Measurements from ENCODE around the gene FAM120A.

FAM120A gene

GRCh38 chr9:93574900-93575795 is 123.7 kb downstream of the FAM120A start:
- Histone ChIP-seq H3K79me2 (ENCODE audit: insufficient read depth, low read depth) (peaks cover 19% of the 10 kb centered on the region; the same call in 1 of the 2 replicates), H3K4me1 (ENCODE audit: low read depth, poor library complexity, severe bottlenecking) (peaks cover 5% of the 10 kb centered on the region), H3K9ac (peak overlapping the region; percentile 83), H3K4me2 (peak overlapping the region; percentile 80), H2AFZ (ENCODE audit: low read depth) (peak overlapping the region; percentile 75), H4K20me1 (ENCODE audit: insufficient read depth) (no peaks in the 10 kb centered on the region), H3K27ac (peak overlapping the region; percentile 27; the same call in 1 of the 2 replicates), H3K27me3 (ENCODE audit: insufficient read depth, low read depth) (no peaks in the 10 kb centered on the region), H3K36me3 (ENCODE audit: insufficient read depth) (no peaks in the 10 kb centered on the region), H3K4me3 (IDR thresholded peaks at IDR 0.05; ENCODE audit: insufficient read depth, low read depth, low read length) (no peak overlapping the region)
- TF ChIP-seq CTCF (conservative IDR thresholded peaks at IDR 0.05; ENCODE audit: low read depth, low read length), result no peak

GRCh38 chr9:93575796-93576257 is 124.3 kb downstream of the FAM120A start:
- Histone ChIP-seq H3K4me1 (ENCODE audit: low read depth, poor library complexity, severe bottlenecking) (peaks cover 5% of the 10 kb centered on the region), H2AFZ (ENCODE audit: low read depth) (peak overlapping the region; percentile 75), H3K79me2 (ENCODE audit: insufficient read depth, low read depth) (peaks cover 19% of the 10 kb centered on the region; the same call in 1 of the 2 replicates)

GRCh38 chr9:93576258-93577077 is 125.0 kb downstream of the FAM120A start, which contains the start of gene PHF2:
PHF2 (plus strand) TSS chr9:93576584; CDS start chr9:93576774, 190 bp downstream.
- no peak for TF ChIP-seq CTCF (conservative IDR thresholded peaks at IDR 0.05; ENCODE audit: low read depth, low read length)
- Histone ChIP-seq H3K9ac (peak within 1 kb of the TSS; percentile 83), H2AFZ (ENCODE audit: low read depth) (peak within 1 kb of the TSS; percentile 75), H3K4me1 (ENCODE audit: low read depth, poor library complexity, severe bottlenecking) (peaks cover 5% of the 10 kb centered on the region), H3K79me2 (ENCODE audit: insufficient read depth, low read depth) (peaks cover 19% of the 10 kb centered on the region; the same call in 1 of the 2 replicates), H3K27ac (peak within 1 kb of the TSS; percentile 27; the same call in 1 of the 2 replicates), H4K20me1 (ENCODE audit: insufficient read depth) (no peaks in the 10 kb centered on the region), H3K4me3 (IDR thresholded peaks at IDR 0.05; ENCODE audit: insufficient read depth, low read depth, low read length) (no peak within 1 kb of the TSS), H3K27me3 (ENCODE audit: insufficient read depth, low read depth) (no peaks in the 10 kb centered on the region), H3K4me2 (peak within 1 kb of the TSS; percentile 80), H3K36me3 (ENCODE audit: insufficient read depth) (no peaks in the 10 kb centered on the region)

More at GRCh38 chr9:93575796-93576257, 124.3 kb downstream of the FAM120A start:
- TF ChIP-seq CTCF (conservative IDR thresholded peaks at IDR 0.05; ENCODE audit: low read depth, low read length), result no peak
- no peaks in the 10 kb centered on the region for H3K27me3 ChIP-seq (ENCODE audit: insufficient read depth, low read depth)
- H4K20me1 ChIP-seq (ENCODE audit: insufficient read depth), result no peaks in the 10 kb centered on the region
- H3K9ac ChIP-seq, result peak overlapping the region; percentile 83
- peak overlapping the region; percentile 80 for H3K4me2 ChIP-seq
- no peaks in the 10 kb centered on the region for H3K36me3 ChIP-seq (ENCODE audit: insufficient read depth)
- H3K27ac ChIP-seq, result peak overlapping the region; percentile 27; the same call in 1 of the 2 replicates
- no peak overlapping the region for H3K4me3 ChIP-seq (IDR thresholded peaks at IDR 0.05; ENCODE audit: insufficient read depth, low read depth, low read length)

All from KMS-11 (cell line).